Mammary epithelial cell (primary cell): ENCODE measurements around the gene MICALL1.

Experiments used
- CTCF ChIP-seq, 2 donors: IDR thresholded peaks in 1 of 2; conservative IDR thresholded peaks in 1 of 2; 2 replicates each; pipeline ENCODE4 v1.5.1; 2011 to 2012; ENCODE audit warnings: inconsistent platforms in 2 of 2, low read length in 2 of 2, mild to moderate bottlenecking in 2 of 2, control low read depth in 1 of 2, low read depth in 1 of 2; ENCODE audit not compliant: insufficient read depth in 1 of 2; ENCODE audit errors: extremely low read depth in 1 of 2
- EZH2 ChIP-seq: IDR thresholded peaks from 2 replicates; pipeline ENCODE4 v1.6.1; 2012; ENCODE audit warnings: low read length, inconsistent platforms, borderline replicate concordance

- TF ChIP-seq CTCF (conservative IDR thresholded peaks at IDR 0.05 in 1 of 2, IDR thresholded peaks at IDR 0.05 in 1 of 2; ENCODE audit: extremely low read depth in 1 of 2, insufficient read depth in 1 of 2, low read depth in 1 of 2, low read length in 2 of 2) (no peak), EZH2 (no peak)
Observed at GRCh38 chr22:37925330-37925729, 19.2 kb downstream of the MICALL1 start.
